OCI-LY7 (cell line): Measurements from ENCODE around the gene CDR2L. TPM values are rescaled to one million over a fixed set of nuclear protein-coding genes. Genes with fewer than 3 reads are reported as not detected.

Experiments
- BruUV-seq: library from RNA; stranded (reverse); fragments of 400-500 nt; replicated peaks from 2 replicates; lab custom pipeline; 2021; lab: Mats Ljungman, UMichigan
- CTCF ChIA-PET: fragments of 300-600 bp; sonication (Branson Sonifier 250); formaldehyde crosslinking; loops from one replicate; lab custom pipeline; 2022; ENCODE audit warnings: antibody characterized with exemption; ENCODE audit not compliant: unreplicated experiment; lab: Charles Lee
- POLR2A ChIA-PET: fragments of 300-600 bp; sonication (Branson Sonifier 250); formaldehyde crosslinking; loops from one replicate; lab custom pipeline; 2022; ENCODE audit warnings: antibody characterized with exemption; lab: Charles Lee
- DNase-seq: peaks from one replicate; pipeline ENCODE4 v3.0.0-alpha.2; 2015; ENCODE audit warnings: low spot score
- H2AFZ ChIP-seq: fragments of 200-600 bp; sonication (generic), shearing (Covaris generic); 2 replicates; pipeline ENCODE4 v1.6.1; 2014; ENCODE audit warnings: mild to moderate bottlenecking, antibody characterized with exemption, low read length, moderate library complexity
- H3K27ac ChIP-seq: fragments of 200-600 bp; sonication (generic); 2 replicates; pipeline ENCODE4 v1.5.1; 2014; ENCODE audit warnings: mixed run types, low read depth, mild to moderate bottlenecking, moderate library complexity, low read length, inconsistent platforms; ENCODE audit not compliant: poor library complexity, severe bottlenecking
- H3K36me3 ChIP-seq: fragments of 200-600 bp; sonication (generic); 2 replicates; pipeline ENCODE4 v1.6.1; 2014; ENCODE audit warnings: mild to moderate bottlenecking, antibody characterized with exemption, low read length, moderate library complexity, mixed read lengths; ENCODE audit not compliant: insufficient read depth
- H3K4me1 ChIP-seq: fragments of 200-600 bp; sonication (generic); 2 replicates; pipeline ENCODE4 v1.5.1; 2014; ENCODE audit warnings: mild to moderate bottlenecking, low read length; ENCODE audit not compliant: insufficient read depth, poor library complexity, severe bottlenecking
- H3K4me2 ChIP-seq: fragments of 200-600 bp; sonication (generic); 2 replicates; pipeline ENCODE4 v1.6.1; 2014; ENCODE audit warnings: mild to moderate bottlenecking, low read length
- H3K4me3 ChIP-seq: fragments of 200-600 bp; sonication (generic); 2 replicates; pipeline ENCODE4 v1.5.1; 2014; ENCODE audit warnings: mild to moderate bottlenecking, low read depth, low read length; ENCODE audit not compliant: poor library complexity, severe bottlenecking
- H3K79me2 ChIP-seq: fragments of 200-600 bp; sonication (generic); 2 replicates; pipeline ENCODE4 v1.6.1; 2016; ENCODE audit warnings: low read depth, mild to moderate bottlenecking, low read length, moderate library complexity, mixed read lengths; ENCODE audit not compliant: insufficient read depth
- H3K9me2 ChIP-seq: fragments of 200-600 bp; sonication (generic); 2 replicates; pipeline ENCODE4 v1.6.1; 2016; ENCODE audit warnings: mild to moderate bottlenecking, low read length, mixed read lengths; ENCODE audit not compliant: insufficient read depth
- H3K9me3 ChIP-seq: fragments of 200-600 bp; sonication (generic); 2 replicates; pipeline ENCODE4 v1.6.1; 2014; ENCODE audit warnings: mild to moderate bottlenecking, mixed run types, low read length, mixed read lengths
- H4K20me1 ChIP-seq: fragments of 200-600 bp; sonication (generic); 2 replicates; pipeline ENCODE4 v1.6.1; 2014; ENCODE audit warnings: mild to moderate bottlenecking, antibody characterized with exemption, low read length, moderate library complexity, mixed read lengths; ENCODE audit not compliant: insufficient read depth
- CTCF ChIP-seq: fragments of 200-600 bp; sonication (generic); conservative IDR thresholded peaks from 2 replicates; pipeline ENCODE4 v1.5.1; 2014; ENCODE audit warnings: mild to moderate bottlenecking, antibody characterized with exemption, low read length, moderate library complexity, mixed read lengths
- EZH2phosphoT487 ChIP-seq: fragments of 200-600 bp; sonication (generic); IDR thresholded peaks from 2 replicates; pipeline ENCODE4 v1.6.1; 2018; ENCODE audit warnings: low read depth, borderline replicate concordance, mild to moderate bottlenecking, mixed run types, antibody characterized with exemption, low read length, moderate library complexity, mixed read lengths
- intact Hi-C: fragments of 100-400 bp; cut with micrococcal nuclease; formaldehyde crosslinking; loops from one replicate; pipeline ENCODE4 v1.10.0; 2022; ENCODE audit not compliant: unreplicated experiment
- total RNA-seq, 2 experiments: library from RNA; depleted of rRNA in 1 of 2; stranded (reverse); fragments of >200 nt in 1 of 2; shearing (Covaris generic) in 1 of 2; gene quantifications; 2 replicates each; pipeline ENCODE4 v1.2.3, GENCODE V29; 2014 to 2022

Gene CDR2L
- total RNA-seq, 2 experiments from 2014 or later = 0.49 to 0.79 TPM

- TSS peak; percentile 90 for BruUV-seq
- intact Hi-C loops = loop anchor here (1.0 to 5.0 kb wide), 2 partner anchors 52 to 95 kb away; partner anchors contain the start of gene ARMC7
Measured at GRCh38 chr17:75012096-75012345, 24.6 kb downstream of the CDR2L start.

GRCh38 chr17:75012346-75013091, 25.1 kb downstream of the CDR2L start, which contains the start of gene MRPL58:
Gene MRPL58 (plus strand): TSS chr17:75012670. CDS start chr17:75012687, 17 bp downstream.
- Histone ChIP-seq H3K79me2 (peaks cover 21% of the 10 kb centered on the region), H4K20me1 (no peaks in the 10 kb centered on the region), H3K36me3 (peaks cover 16% of the 10 kb centered on the region), H2AFZ (peak within 1 kb of the TSS; percentile 90), H3K9me3 (no peaks in the 10 kb centered on the region), H3K9me2 (no peaks in the 10 kb centered on the region), H3K4me2 (peak within 1 kb of the TSS; percentile 86), H3K4me1 (peaks cover 16% of the 10 kb centered on the region), H3K27ac (peak within 1 kb of the TSS; percentile 54), H3K4me3 (peak within 1 kb of the TSS; percentile 73)
- POLR2A ChIA-PET = interaction anchor here (0.6 to 3.4 kb wide), 25 partner anchors 8 to 530 kb away, joined by 3 to 27 read pairs (median 5); partner anchors contain the start of genes ATP5PD, CDR2L, FDXR and HID1
- no peak for TF ChIP-seq EZH2phosphoT487
- TF ChIP-seq CTCF = peak; percentile 63
- intact Hi-C loops = loop anchor here (1.0 to 5.0 kb wide), 3 partner anchors 35 to 95 kb away; partner anchors contain the start of genes ARMC7 and KCTD2
- DNase-seq = peak; percentile 94
- BruUV-seq = no TSS peak
- CTCF ChIA-PET = interaction anchor here (0.7 to 3.2 kb wide), 9 partner anchors 12 to 192 kb away, joined by 3 to 26 read pairs (median 3); partner anchors contain the start of genes ATP5PD and KCTD2

More at GRCh38 chr17:75012096-75012345, 24.6 kb downstream of the CDR2L start:
- Histone ChIP-seq H4K20me1 (no peaks in the 10 kb centered on the region), H3K4me2 (peak overlapping the region; percentile 50), H2AFZ (peak overlapping the region; percentile 90), H3K27ac (no peak overlapping the region), H3K9me3 (no peaks in the 10 kb centered on the region), H3K36me3 (peaks cover 13% of the 10 kb centered on the region), H3K4me3 (peak overlapping the region; percentile 73), H3K9me2 (no peaks in the 10 kb centered on the region), H3K79me2 (peaks cover 21% of the 10 kb centered on the region), H3K4me1 (peaks cover 16% of the 10 kb centered on the region)
- CTCF ChIA-PET = interaction anchor here (0.6 to 3.2 kb wide), 5 partner anchors 12 to 160 kb away, joined by 3 to 26 read pairs (median 3); no protein-coding TSS in a partner anchor
- no peak for TF ChIP-seq CTCF
- TF ChIP-seq EZH2phosphoT487 = no peak
- no peak for DNase-seq
- POLR2A ChIA-PET = interaction anchor here (0.6 to 3.4 kb wide), 13 partner anchors 16 to 139 kb away, joined by 3 to 27 read pairs (median 9); partner anchors contain the start of genes ATP5PD, CDR2L, FDXR and HID1
